ENCODE measurements around the gene ZBTB20. TPM values are rescaled to one million over a fixed set of nuclear protein-coding genes. Genes with fewer than 3 reads are reported as not detected.

The ZBTB20 gene
- total and polyA plus RNA-seq, 2 of the 4 experiments (the other 2 are of a cell fraction), result 0.75 to 14.7 TPM

DNA sequence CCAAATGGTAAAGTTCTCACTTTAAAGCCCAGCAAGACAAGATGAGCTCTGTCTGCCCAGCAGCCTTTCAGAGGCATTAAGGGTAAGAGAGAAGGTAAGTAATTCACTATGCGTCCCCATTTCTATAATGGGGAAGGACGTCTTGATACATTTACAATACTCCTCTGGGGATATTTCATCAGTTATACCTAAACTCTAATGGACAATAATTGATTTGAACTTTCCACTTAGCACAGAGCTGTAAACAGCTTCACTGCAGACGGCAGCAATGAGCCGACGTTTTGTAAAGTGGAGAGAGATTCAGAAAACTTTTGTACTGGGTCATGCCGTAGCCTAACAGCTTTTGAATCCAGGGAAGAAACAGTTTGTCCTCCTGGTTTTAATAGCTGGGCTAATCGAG is 725.9 kb downstream of the ZBTB20 start:
- H3K4me2 ChIP-seq (ENCODE audit: low read depth, low read length), result no peak overlapping the region
- DNase-seq (no peak), ATAC-seq (ENCODE audit: low read depth) (no peak)
- H3K4me3 ChIP-seq (ENCODE audit: insufficient read depth, low read depth, low read length), result no peak overlapping the region
- H2BK5ac ChIP-seq (ENCODE audit: low read depth, low read length, poor library complexity, severe bottlenecking), result no peak overlapping the region
- no peak overlapping the region for H3K9ac ChIP-seq (ENCODE audit: low read depth, low read length)
- peaks cover 4% of the 10 kb centered on the region; the same call in 1 of the 2 replicates for H3K4me1 ChIP-seq (ENCODE audit: control insufficient read depth, insufficient read depth, low read length)
- no peak overlapping the region for H4K8ac ChIP-seq (ENCODE audit: low read depth in 2 of 2, low read length in 2 of 2)
- BruUV-seq (replicated peaks), result no TSS peak
- H2AK5ac ChIP-seq (ENCODE audit: low read depth, low read length), result no peak overlapping the region
- no peaks in the 10 kb centered on the region for H3K9me1 ChIP-seq (ENCODE audit: insufficient read depth, low read length)
- H3K27me3 ChIP-seq (ENCODE audit: control insufficient read depth, insufficient read depth, low read length), result no peaks in the 10 kb centered on the region
- no peaks in the 10 kb centered on the region for H3K36me3 ChIP-seq (ENCODE audit: control insufficient read depth, insufficient read depth, low read length)
- no peak overlapping the region for H2AK9ac ChIP-seq (replicated peaks; ENCODE audit: low read depth, low read length, poor library complexity)
- no peaks in the 10 kb centered on the region for H4K20me1 ChIP-seq (ENCODE audit: insufficient read depth, low read length)
- no peak overlapping the region for H2BK15ac ChIP-seq (ENCODE audit: low read depth, low read length)
- dilution Hi-C loops (cut with HindIII; ENCODE audit: low sequenced_read_pairs, unreplicated experiment) (no loop called here), in situ Hi-C loops (cut with MboI; ENCODE audit: low sequenced_read_pairs) (no loop called here), intact Hi-C loops (cut with micrococcal nuclease) (no loop called here)
- H3K18ac ChIP-seq (ENCODE audit: low read depth, low read length), result no peak overlapping the region
- H3K23ac ChIP-seq (ENCODE audit: low read depth, low read length), result no peak overlapping the region
- H2BK20ac ChIP-seq (ENCODE audit: low read depth, low read length), result no peak overlapping the region
- TF ChIP-seq NFE2L2 (IDR thresholded peaks at IDR 0.05; ENCODE audit: low read depth, low read length), result no peak
- no peak for TF ChIP-seq BHLHE40 (IDR thresholded peaks at IDR 0.05; ENCODE audit: low read depth, low read length)
- TF ChIP-seq, protein P1, sequence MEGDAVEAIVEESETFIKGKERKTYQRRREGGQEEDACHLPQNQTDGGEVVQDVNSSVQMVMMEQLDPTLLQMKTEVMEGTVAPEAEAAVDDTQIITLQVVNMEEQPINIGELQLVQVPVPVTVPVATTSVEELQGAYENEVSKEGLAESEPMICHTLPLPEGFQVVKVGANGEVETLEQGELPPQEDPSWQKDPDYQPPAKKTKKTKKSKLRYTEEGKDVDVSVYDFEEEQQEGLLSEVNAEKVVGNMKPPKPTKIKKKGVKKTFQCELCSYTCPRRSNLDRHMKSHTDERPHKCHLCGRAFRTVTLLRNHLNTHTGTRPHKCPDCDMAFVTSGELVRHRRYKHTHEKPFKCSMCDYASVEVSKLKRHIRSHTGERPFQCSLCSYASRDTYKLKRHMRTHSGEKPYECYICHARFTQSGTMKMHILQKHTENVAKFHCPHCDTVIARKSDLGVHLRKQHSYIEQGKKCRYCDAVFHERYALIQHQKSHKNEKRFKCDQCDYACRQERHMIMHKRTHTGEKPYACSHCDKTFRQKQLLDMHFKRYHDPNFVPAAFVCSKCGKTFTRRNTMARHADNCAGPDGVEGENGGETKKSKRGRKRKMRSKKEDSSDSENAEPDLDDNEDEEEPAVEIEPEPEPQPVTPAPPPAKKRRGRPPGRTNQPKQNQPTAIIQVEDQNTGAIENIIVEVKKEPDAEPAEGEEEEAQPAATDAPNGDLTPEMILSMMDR (conservative IDR thresholded peaks at IDR 0.05; ENCODE audit: low read depth, low read length), result no peak
- TF ChIP-seq SMC3 (IDR thresholded peaks at IDR 0.05; ENCODE audit: low read depth, low read length), result no peak
- TF ChIP-seq CHD1 (IDR thresholded peaks at IDR 0.05; ENCODE audit: low read depth, low read length), result no peak
- TF ChIP-seq MAFK (IDR thresholded peaks at IDR 0.05; ENCODE audit: low read depth, low read length), result no peak
- TF ChIP-seq RFX5 (IDR thresholded peaks at IDR 0.05; ENCODE audit: low read depth, low read length), result no peak
- TF ChIP-seq RCOR1 (IDR thresholded peaks at IDR 0.05; ENCODE audit: insufficient replicate concordance, low read length), result no peak
- TF ChIP-seq, protein P2, sequence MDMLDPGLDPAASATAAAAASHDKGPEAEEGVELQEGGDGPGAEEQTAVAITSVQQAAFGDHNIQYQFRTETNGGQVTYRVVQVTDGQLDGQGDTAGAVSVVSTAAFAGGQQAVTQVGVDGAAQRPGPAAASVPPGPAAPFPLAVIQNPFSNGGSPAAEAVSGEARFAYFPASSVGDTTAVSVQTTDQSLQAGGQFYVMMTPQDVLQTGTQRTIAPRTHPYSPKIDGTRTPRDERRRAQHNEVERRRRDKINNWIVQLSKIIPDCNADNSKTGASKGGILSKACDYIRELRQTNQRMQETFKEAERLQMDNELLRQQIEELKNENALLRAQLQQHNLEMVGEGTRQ (IDR thresholded peaks at IDR 0.05; ENCODE audit: low read depth, low read length), result no peak
- no peak for TF ChIP-seq RAD21 (IDR thresholded peaks at IDR 0.05; ENCODE audit: low read length)
- TF ChIP-seq CEBPB (IDR thresholded peaks at IDR 0.05; ENCODE audit: low read depth, low read length), result no peak
- TF ChIP-seq MAZ (IDR thresholded peaks at IDR 0.05; ENCODE audit: borderline replicate concordance, low read depth, low read length), result no peak
- no peak for TF ChIP-seq FOS (IDR thresholded peaks at IDR 0.05; ENCODE audit: low read depth, low read length)
- no peak overlapping the region for H3K14ac ChIP-seq (replicated peaks; ENCODE audit: low read depth, low read length)
- H3K56ac ChIP-seq (ENCODE audit: extremely low read depth, insufficient read depth, low read length), result no peak overlapping the region
- no peak overlapping the region for H3K27ac ChIP-seq (ENCODE audit: insufficient read depth, low read length)
- ChIA-PET POLR2A (ENCODE audit: unreplicated experiment) (no interaction called here), CTCF (interaction anchor here (1.2 kb wide), 1 partner anchor 41 kb away, joined by 4 read pairs; no protein-coding TSS in a partner anchor)
- WGBS, 2 experiments (ENCODE audit: extremely low coverage in 2 of 2, insufficient read length in 1 of 2), result no CpG with 5 or more reads among the region's 7 CpGs
- no peak overlapping the region for H2AFZ ChIP-seq (replicated peaks; ENCODE audit: low read length, poor library complexity)
- H4K5ac ChIP-seq (ENCODE audit: low read depth, low read length), result no peak overlapping the region
- H2BK120ac ChIP-seq (ENCODE audit: low read depth, low read length), result no peak overlapping the region
- H3K79me1 ChIP-seq (ENCODE audit: low read depth in 1 of 2, low read length in 2 of 2), result peaks cover 6 to 23% of the 10 kb centered on the region in 2 experiments
- no peak overlapping the region for H4K91ac ChIP-seq (ENCODE audit: insufficient read depth, low read depth, low read length)
- no peaks in the 10 kb centered on the region for H3K9me3 ChIP-seq (ENCODE audit: control insufficient read depth, insufficient read depth, low read length)
- no peak overlapping the region for H3K4ac ChIP-seq (ENCODE audit: low read depth, low read length)

Data from IMR-90 (cell line).